LNCAP (cell line): ENCODE data around the gene HOMER2.

Experiments used
- CTCF ChIP-seq: fragments of 450-650 bp; IDR thresholded peaks from 2 replicates; pipeline ENCODE4 v1.5.1; 2017; ENCODE audit warnings: mild to moderate bottlenecking

HOMER2 gene

GRCh38 chr15:82903511-82903910 is 49.0 kb downstream of the HOMER2 start:
- no peak for TF ChIP-seq CTCF

- TF ChIP-seq CTCF, result no peak
These were observed 51.3 kb downstream of the HOMER2 start for GRCh38 chr15:82901114-82901805.

- TF ChIP-seq CTCF, result no peak
These were observed 51.9 kb downstream of the HOMER2 start for GRCh38 chr15:82900511-82901060.

GRCh38 chr15:82898961-82899360 is 53.6 kb downstream of the HOMER2 start:
- no peak for TF ChIP-seq CTCF

- TF ChIP-seq CTCF, result no peak
These were observed 56.5 kb downstream of the HOMER2 start for GRCh38 chr15:82895983-82896382.

- no peak for TF ChIP-seq CTCF
These were observed 57.5 kb downstream of the HOMER2 start for GRCh38 chr15:82894971-82895520.

GRCh38 chr15:82892573-82892972 is 59.9 kb downstream of the HOMER2 start:
- TF ChIP-seq CTCF, result no peak
